Uterus (tissue), 4 donors: Measurements from ENCODE around the gene ADAMTS3. TPM values are rescaled to one million over a fixed set of nuclear protein-coding genes. Genes with fewer than 3 reads are reported as not detected.
A peak's percentile ranks its signal among the peaks of the same experiment; 100 is the strongest.

Experiments used
- DNase-seq, 2 donors: peaks; one replicate each; pipeline ENCODE4 v3.0.0-alpha.2; 2019 to 2020
- H3K27ac ChIP-seq, 2 donors: fragments of 200-600 bp; sonication (generic); 1 replicate in 1 of 2; 2 replicates in 1 of 2; pipeline ENCODE4 v1.5.1; 2016 to 2018
- H3K27me3 ChIP-seq, 2 donors: fragments of 200-600 bp; sonication (generic); one replicate each; pipeline ENCODE4 v1.5.1; 2018 to 2019; ENCODE audit warnings: control low read depth in 1 of 2
- H3K36me3 ChIP-seq, 2 donors: fragments of 200-600 bp; sonication (generic); one replicate each; pipeline ENCODE4 v1.5.1; 2019; ENCODE audit warnings: control low read depth in 1 of 2
- H3K4me1 ChIP-seq, 2 donors: fragments of 200-600 bp; sonication (generic); one replicate each; pipeline ENCODE4 v1.5.1; 2018 to 2019; ENCODE audit warnings: control low read depth in 1 of 2
- H3K4me3 ChIP-seq, 2 donors: fragments of 200-600 bp; sonication (generic); 1 replicate in 1 of 2; 2 replicates in 1 of 2; pipeline ENCODE4 v1.5.1; 2018 to 2019; ENCODE audit warnings: mild to moderate bottlenecking in 1 of 2
- H3K9me3 ChIP-seq, 2 donors: fragments of 200-600 bp; sonication (generic); one replicate each; pipeline ENCODE4 v1.5.1; 2019; ENCODE audit warnings: control low read depth in 1 of 2
- POLR2A ChIP-seq, 2 donors: fragments of 450-650 bp; IDR thresholded peaks; one replicate each; pipeline ENCODE4 v1.6.1; 2016; ENCODE audit warnings: antibody characterized with exemption in 2 of 2, mild to moderate bottlenecking in 1 of 2, moderate library complexity in 1 of 2
- intact Hi-C: fragments of 100-400 bp; cut with DNase I; formaldehyde crosslinking; loops from one replicate; pipeline ENCODE4 v1.15.1; 2023; ENCODE audit warnings: low total_unique reads
- total RNA-seq, 4 donors: library from RNA; depleted of rRNA in 3 of 4; stranded (reverse); fragments of >200 nt in 3 of 4; gene quantifications; one replicate each; pipeline versions ENCODE4 v1.1.0 to v1.2.4, GENCODE V29; 2014 to 2023
- TF ChIP-seq, protein P1 (sequence below), 4 experiments: fragments of 200-600 bp in 2 of 4; fragments of 450-650 bp in 2 of 4; sonication (generic) in 2 of 4; IDR thresholded peaks; one replicate each; pipeline ENCODE4 v1.5.1; 2016 to 2019; ENCODE audit warnings: antibody characterized with exemption in 4 of 4, mild to moderate bottlenecking in 2 of 4, moderate library complexity in 1 of 4
- donor health status: DM: yes; HTN: yes; CAD: no.

ADAMTS3 gene
- total RNA-seq, 4 donors from 2014 or later: 4.2 to 25.7 (median 11.8) TPM

DNA sequence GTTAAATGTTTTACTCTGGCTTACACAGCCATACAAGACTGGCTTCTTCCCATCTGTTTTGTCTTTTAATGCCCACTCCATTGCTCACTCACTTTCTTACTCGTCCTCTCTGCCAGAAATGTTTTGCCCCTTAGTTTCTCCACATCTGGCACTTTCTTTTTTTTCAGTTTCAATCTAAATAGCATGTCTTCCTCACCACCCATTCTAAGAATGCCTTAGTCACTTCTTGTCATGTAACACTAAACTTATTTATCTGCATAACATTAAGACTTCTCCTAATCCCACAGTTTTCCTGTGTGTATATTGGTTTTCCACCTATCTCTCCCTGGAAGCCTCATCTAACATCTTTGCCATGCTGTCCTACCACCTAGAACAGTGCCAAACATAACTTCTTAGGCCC, 119.3 kb downstream of the ADAMTS3 start:
- H3K4me3 ChIP-seq: no peak overlapping the region
- no peaks in the 10 kb centered on the region for H3K4me1 ChIP-seq
- no peaks in the 10 kb centered on the region for H3K9me3 ChIP-seq
- H3K27ac ChIP-seq: no peak overlapping the region
- TF ChIP-seq POLR2A (IDR thresholded peaks at IDR 0.05): no peak
- TF ChIP-seq, protein P1, sequence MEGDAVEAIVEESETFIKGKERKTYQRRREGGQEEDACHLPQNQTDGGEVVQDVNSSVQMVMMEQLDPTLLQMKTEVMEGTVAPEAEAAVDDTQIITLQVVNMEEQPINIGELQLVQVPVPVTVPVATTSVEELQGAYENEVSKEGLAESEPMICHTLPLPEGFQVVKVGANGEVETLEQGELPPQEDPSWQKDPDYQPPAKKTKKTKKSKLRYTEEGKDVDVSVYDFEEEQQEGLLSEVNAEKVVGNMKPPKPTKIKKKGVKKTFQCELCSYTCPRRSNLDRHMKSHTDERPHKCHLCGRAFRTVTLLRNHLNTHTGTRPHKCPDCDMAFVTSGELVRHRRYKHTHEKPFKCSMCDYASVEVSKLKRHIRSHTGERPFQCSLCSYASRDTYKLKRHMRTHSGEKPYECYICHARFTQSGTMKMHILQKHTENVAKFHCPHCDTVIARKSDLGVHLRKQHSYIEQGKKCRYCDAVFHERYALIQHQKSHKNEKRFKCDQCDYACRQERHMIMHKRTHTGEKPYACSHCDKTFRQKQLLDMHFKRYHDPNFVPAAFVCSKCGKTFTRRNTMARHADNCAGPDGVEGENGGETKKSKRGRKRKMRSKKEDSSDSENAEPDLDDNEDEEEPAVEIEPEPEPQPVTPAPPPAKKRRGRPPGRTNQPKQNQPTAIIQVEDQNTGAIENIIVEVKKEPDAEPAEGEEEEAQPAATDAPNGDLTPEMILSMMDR (IDR thresholded peaks at IDR 0.05): no peak
- H3K36me3 ChIP-seq: no peaks in the 10 kb centered on the region
- H3K27me3 ChIP-seq: no peaks in the 10 kb centered on the region
- DNase-seq: no peak
- intact Hi-C loops: no loop called here

DNA sequence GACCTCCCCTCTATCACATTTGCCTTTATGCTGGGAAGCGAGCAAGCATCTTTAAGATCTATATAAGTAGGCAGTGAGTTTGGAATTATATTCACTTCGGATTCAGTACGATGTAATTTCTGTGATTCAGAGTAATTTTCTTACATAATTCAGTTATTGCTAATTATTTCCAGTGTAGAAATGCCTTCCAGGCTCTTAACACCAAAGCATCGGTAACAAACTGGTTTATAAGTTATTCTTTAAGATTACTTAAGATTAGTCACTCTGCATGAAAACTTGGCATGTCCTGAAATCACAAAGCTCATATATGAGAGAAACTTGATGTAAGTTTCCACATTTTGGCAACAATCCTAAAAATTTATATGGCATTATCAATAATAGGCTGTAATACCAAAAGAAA, 120.8 kb downstream of the ADAMTS3 start:
- H3K27ac ChIP-seq: no peak overlapping the region
- no peaks in the 10 kb centered on the region for H3K9me3 ChIP-seq
- DNase-seq: no peak
- intact Hi-C loops: no loop called here
- TF ChIP-seq, protein P1 (IDR thresholded peaks at IDR 0.05): no peak
- no peak for TF ChIP-seq POLR2A (IDR thresholded peaks at IDR 0.05)
- H3K27me3 ChIP-seq: no peaks in the 10 kb centered on the region
- no peak overlapping the region for H3K4me3 ChIP-seq
- H3K36me3 ChIP-seq: no peaks in the 10 kb centered on the region
- H3K4me1 ChIP-seq: no peaks in the 10 kb centered on the region

DNA sequence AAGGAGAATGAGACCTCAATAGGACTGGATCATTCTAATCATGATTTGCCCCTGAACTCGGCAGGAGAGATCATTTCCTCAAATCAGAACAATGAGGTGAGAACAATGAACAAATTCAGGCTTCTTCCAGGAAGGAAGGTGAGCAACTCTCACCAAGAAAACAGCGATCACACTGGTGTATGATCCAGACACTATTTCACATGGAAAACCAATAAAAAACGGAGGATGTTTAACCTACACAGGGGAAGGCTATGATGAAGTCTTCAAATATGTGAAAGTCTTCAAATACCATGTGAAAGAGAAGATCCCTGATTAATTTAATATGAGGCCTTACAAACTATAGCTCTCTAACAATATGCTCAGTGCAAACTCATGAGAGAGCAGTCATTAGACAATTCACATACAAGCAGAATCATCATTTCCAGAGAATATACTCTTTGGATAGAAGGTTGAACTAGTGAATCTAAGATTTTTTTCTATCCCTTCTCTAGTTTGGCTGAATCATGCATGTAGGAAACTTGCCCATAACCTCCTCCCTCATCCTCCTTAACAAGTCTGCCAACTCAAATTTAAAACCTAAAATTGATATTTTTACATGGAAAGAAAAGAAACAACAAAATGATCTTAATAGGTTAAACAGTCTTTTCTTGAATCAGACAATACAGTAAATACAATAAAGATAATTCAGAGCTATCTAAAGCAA, 122.5 kb downstream of the ADAMTS3 start:
- DNase-seq: no peak
- Histone ChIP-seq H3K36me3 (no peaks in the 10 kb centered on the region), H3K9me3 (no peaks in the 10 kb centered on the region), H3K27ac (peak overlapping the region; percentile 19 to 28), H3K4me1 (no peaks in the 10 kb centered on the region), H3K27me3 (no peaks in the 10 kb centered on the region), H3K4me3 (no peak overlapping the region)
- intact Hi-C loops: no loop called here
- TF ChIP-seq, protein P1 (IDR thresholded peaks at IDR 0.05): no peak
- no peak for TF ChIP-seq POLR2A (IDR thresholded peaks at IDR 0.05)

DNA sequence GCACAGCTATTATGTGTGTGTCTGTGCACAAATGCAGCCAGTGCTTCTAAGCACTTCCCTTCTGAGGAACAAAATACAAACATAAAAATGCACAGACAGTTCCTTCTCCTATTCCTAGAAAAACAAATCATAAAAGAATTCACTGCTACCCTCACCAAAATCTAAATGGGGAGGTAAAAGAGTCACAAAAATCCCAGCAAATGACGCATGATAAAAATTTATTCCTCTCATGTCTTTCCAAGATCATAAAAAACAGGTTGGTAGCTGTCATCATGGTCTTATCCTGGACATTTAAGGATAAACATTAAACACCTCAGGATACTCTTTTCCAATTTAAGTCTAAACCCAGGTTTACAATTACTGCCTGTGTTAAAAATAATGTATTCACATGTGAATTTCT, 124.9 kb downstream of the ADAMTS3 start:
- DNase-seq: no peak
- Histone ChIP-seq H3K27ac (no peak overlapping the region), H3K27me3 (no peaks in the 10 kb centered on the region), H3K4me3 (no peak overlapping the region), H3K36me3 (no peaks in the 10 kb centered on the region), H3K9me3 (no peaks in the 10 kb centered on the region), H3K4me1 (no peaks in the 10 kb centered on the region)
- intact Hi-C loops: no loop called here
- TF ChIP-seq, protein P1 (IDR thresholded peaks at IDR 0.05): no peak
- no peak for TF ChIP-seq POLR2A (IDR thresholded peaks at IDR 0.05)

DNA sequence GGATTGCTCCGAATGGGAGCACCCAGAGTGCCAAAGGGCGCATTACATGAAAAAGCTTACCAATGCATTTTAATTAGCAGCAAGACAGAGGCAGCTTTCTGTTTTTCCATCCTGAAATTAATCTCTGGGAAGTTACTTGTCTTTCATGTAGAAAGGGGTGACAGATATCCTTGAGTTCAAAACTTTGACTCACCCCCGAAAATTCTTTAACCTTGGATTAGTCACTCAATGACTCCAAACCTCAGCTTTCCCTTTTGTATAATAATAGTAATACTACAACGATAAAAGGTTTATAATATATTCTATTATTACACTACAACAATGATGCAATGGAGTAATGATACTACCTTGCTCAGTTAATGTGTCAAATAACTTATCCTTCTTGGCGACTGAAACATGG, 126.3 kb downstream of the ADAMTS3 start:
- intact Hi-C loops: no loop called here
- TF ChIP-seq, protein P1 (IDR thresholded peaks at IDR 0.05): no peak
- no peak for TF ChIP-seq POLR2A (IDR thresholded peaks at IDR 0.05)
- Histone ChIP-seq H3K9me3 (no peaks in the 10 kb centered on the region), H3K4me1 (no peaks in the 10 kb centered on the region), H3K36me3 (no peaks in the 10 kb centered on the region), H3K4me3 (no peak overlapping the region), H3K27ac (no peak overlapping the region), H3K27me3 (no peaks in the 10 kb centered on the region)
- DNase-seq: no peak
